ENCODE data around the gene CHST10. TPM values are rescaled to one million over a fixed set of nuclear protein-coding genes. Genes with fewer than 3 reads are reported as not detected.
A peak's percentile ranks its signal among the peaks of the same experiment; 100 is the strongest.
"Not testable (repeated sequence)": the region's sequence is repeated elsewhere in the genome, so short reads cannot be mapped to it uniquely, and the experiment has no call there.

CHST10 gene
- total RNA-seq, 1 experiment from 2014 or later, result 13.4 TPM

DNA sequence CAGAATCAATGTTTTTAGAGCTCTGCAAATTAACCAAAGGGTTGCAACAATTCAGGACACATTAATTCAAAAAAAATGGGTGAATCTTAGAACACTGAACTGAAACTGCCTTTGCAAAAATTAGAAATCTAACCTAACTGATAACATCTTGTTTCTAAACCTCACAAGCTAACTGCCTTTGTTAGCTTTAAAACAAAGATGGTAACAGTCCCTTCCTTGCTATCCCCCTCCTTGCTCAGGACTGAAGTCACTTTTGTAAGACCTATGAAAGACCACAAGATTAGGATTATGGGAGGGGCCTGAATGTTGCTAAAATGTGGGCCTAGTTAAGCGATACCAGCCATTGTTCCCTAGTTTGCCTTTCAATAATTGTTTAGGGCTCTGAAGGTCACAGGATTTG is 50.3 kb downstream of the CHST10 start:
- ATAC-seq, result no peak
- no peaks in the 10 kb centered on the region for H3K9me2 ChIP-seq (replicated peaks; ENCODE audit: low read length)

DNA sequence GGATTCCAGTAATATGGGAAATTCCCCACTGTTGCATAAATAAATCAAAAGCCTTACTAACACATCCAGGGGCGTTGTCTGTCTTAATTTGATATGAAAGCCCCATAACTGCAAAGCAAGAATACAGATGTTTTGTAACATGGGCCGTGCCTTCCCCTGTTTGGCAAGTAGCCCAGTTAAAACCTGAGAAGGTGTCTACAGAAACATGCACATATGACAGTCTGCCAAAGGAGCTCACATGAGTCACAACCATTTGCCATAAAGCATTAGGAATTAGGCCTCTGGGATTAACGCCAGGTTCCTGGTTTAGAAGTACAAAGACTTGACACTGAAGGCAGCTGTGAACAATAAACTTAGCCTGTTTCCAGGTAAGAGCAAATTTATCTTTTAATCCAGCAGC is 52.0 kb downstream of the CHST10 start:
- ChIA-PET CTCF (interaction anchor here (0.7 kb wide), 1 partner anchor 1956 kb away, joined by 3 read pairs; no protein-coding TSS in a partner anchor), POLR2A (ENCODE audit: unreplicated experiment) (no interaction called here)
- no peaks in the 10 kb centered on the region for H3K4me1 ChIP-seq (ENCODE audit: insufficient read depth, low read length)
- ATAC-seq, result no peak
- TF ChIP-seq EZH2phosphoT487 (IDR thresholded peaks at IDR 0.05; ENCODE audit: borderline replicate concordance, low read length) (no peak), EZH2 (IDR thresholded peaks at IDR 0.05; ENCODE audit: low read length, unreplicated experiment) (no peak)
- TF ChIP-seq, protein P1, sequence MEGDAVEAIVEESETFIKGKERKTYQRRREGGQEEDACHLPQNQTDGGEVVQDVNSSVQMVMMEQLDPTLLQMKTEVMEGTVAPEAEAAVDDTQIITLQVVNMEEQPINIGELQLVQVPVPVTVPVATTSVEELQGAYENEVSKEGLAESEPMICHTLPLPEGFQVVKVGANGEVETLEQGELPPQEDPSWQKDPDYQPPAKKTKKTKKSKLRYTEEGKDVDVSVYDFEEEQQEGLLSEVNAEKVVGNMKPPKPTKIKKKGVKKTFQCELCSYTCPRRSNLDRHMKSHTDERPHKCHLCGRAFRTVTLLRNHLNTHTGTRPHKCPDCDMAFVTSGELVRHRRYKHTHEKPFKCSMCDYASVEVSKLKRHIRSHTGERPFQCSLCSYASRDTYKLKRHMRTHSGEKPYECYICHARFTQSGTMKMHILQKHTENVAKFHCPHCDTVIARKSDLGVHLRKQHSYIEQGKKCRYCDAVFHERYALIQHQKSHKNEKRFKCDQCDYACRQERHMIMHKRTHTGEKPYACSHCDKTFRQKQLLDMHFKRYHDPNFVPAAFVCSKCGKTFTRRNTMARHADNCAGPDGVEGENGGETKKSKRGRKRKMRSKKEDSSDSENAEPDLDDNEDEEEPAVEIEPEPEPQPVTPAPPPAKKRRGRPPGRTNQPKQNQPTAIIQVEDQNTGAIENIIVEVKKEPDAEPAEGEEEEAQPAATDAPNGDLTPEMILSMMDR (conservative IDR thresholded peaks at IDR 0.05; ENCODE audit: low read depth, low read length), result no peak
- H4K20me1 ChIP-seq (ENCODE audit: low read length), result no peaks in the 10 kb centered on the region
- no peaks in the 10 kb centered on the region for H3K79me2 ChIP-seq (ENCODE audit: low read length)
- BruUV-seq (replicated peaks), result no TSS peak
- no peaks in the 10 kb centered on the region for H3K9me2 ChIP-seq (replicated peaks; ENCODE audit: low read length)
- H3K4me2 ChIP-seq (ENCODE audit: low read length), result no peak overlapping the region
- peak; percentile 87 for DNase-seq
- H3K27me3 ChIP-seq (ENCODE audit: low read length), result no peaks in the 10 kb centered on the region
- intact Hi-C loops (cut with micrococcal nuclease), result no loop called here
- H3K36me3 ChIP-seq (ENCODE audit: low read depth, low read length), result no peaks in the 10 kb centered on the region
- no peak overlapping the region for H2AFZ ChIP-seq (ENCODE audit: low read length)
- H3K9ac ChIP-seq (ENCODE audit: low read length), result no peak overlapping the region
- peaks cover under 1% of the 10 kb centered on the region; the same call in 1 of the 2 replicates for H3K9me3 ChIP-seq (ENCODE audit: low read length)
- H3K27ac ChIP-seq (ENCODE audit: low read length), result no peak overlapping the region
- no peaks in the 10 kb centered on the region for H3F3A ChIP-seq (ENCODE audit: low read length, unreplicated experiment)
- H3K4me3 ChIP-seq (ENCODE audit: low read length), result no peak overlapping the region

More for the DNA sequence above, 50.3 kb downstream of the CHST10 start:
- no peak for DNase-seq
- no peaks in the 10 kb centered on the region for H3K4me1 ChIP-seq (ENCODE audit: insufficient read depth, low read length)
- H3F3A ChIP-seq (ENCODE audit: low read length, unreplicated experiment), result no peaks in the 10 kb centered on the region
- H3K4me3 ChIP-seq (ENCODE audit: low read length), result no peak overlapping the region
- TF ChIP-seq, protein P1 (conservative IDR thresholded peaks at IDR 0.05; ENCODE audit: low read depth, low read length), result no peak
- TF ChIP-seq EZH2phosphoT487 (IDR thresholded peaks at IDR 0.05; ENCODE audit: borderline replicate concordance, low read length) (no peak), EZH2 (IDR thresholded peaks at IDR 0.05; ENCODE audit: low read length, unreplicated experiment) (no peak)
- no peak overlapping the region for H2AFZ ChIP-seq (ENCODE audit: low read length)
- POLR2A ChIA-PET (ENCODE audit: unreplicated experiment), result no interaction called here
- H3K4me2 ChIP-seq (ENCODE audit: low read length), result no peak overlapping the region
- no peak overlapping the region for H3K27ac ChIP-seq (ENCODE audit: low read length)
- H3K9me3 ChIP-seq (ENCODE audit: low read length), result no peaks in the 10 kb centered on the region
- intact Hi-C loops (cut with micrococcal nuclease), result no loop called here
- no TSS peak for BruUV-seq (replicated peaks)
- H3K36me3 ChIP-seq (ENCODE audit: low read depth, low read length), result no peaks in the 10 kb centered on the region
- H3K27me3 ChIP-seq (ENCODE audit: low read length), result no peaks in the 10 kb centered on the region
- H3K9ac ChIP-seq (ENCODE audit: low read length), result no peak overlapping the region
- no peaks in the 10 kb centered on the region for H3K79me2 ChIP-seq (ENCODE audit: low read length)
- CTCF ChIA-PET, result no interaction called here
- no peaks in the 10 kb centered on the region for H4K20me1 ChIP-seq (ENCODE audit: low read length)

DNA sequence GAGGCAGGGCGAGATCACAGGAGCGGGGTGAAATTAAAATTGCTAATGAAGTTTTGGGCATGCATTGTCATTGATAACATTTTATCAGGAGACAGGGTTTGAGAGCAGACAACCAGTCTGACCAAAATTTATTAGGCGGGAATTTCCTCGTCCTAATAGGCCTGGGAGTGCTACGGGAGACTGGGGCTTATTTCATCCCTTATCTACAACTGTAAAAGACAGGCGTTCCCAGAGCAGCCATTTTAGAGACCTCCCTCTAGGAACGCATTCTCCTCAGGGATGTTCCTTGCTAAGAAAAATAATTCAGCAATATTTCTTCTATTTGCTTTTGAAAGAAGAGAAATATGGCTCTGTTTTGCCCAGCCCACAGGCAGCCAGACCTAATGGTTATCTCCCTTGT is 55.2 kb downstream of the CHST10 start:
- H3K27me3 ChIP-seq (ENCODE audit: low read length); H3K9me3 ChIP-seq (ENCODE audit: low read length); H3K27ac ChIP-seq (ENCODE audit: low read length); H3K36me3 ChIP-seq (ENCODE audit: low read depth, low read length); intact Hi-C loops (cut with micrococcal nuclease); H3K9me2 ChIP-seq (replicated peaks; ENCODE audit: low read length); H2AFZ ChIP-seq (ENCODE audit: low read length); POLR2A ChIA-PET (ENCODE audit: unreplicated experiment); DNase-seq; H3K79me2 ChIP-seq (ENCODE audit: low read length); CTCF ChIA-PET; H3F3A ChIP-seq (ENCODE audit: low read length, unreplicated experiment); BruUV-seq (replicated peaks); H3K4me2 ChIP-seq (ENCODE audit: low read length); H3K4me3 ChIP-seq (ENCODE audit: low read length); H3K4me1 ChIP-seq (ENCODE audit: insufficient read depth, low read length); H4K20me1 ChIP-seq (ENCODE audit: low read length); H3K9ac ChIP-seq (ENCODE audit: low read length); ATAC-seq: not testable (repeated sequence)
